ENCODE results near the gene KCNF1. TPM values are rescaled to one million over a fixed set of nuclear protein-coding genes. Genes with fewer than 3 reads are reported as not detected.

KCNF1 gene
- total RNA-seq, 1 experiment from 2014 or later, result 3.2 TPM

DNA sequence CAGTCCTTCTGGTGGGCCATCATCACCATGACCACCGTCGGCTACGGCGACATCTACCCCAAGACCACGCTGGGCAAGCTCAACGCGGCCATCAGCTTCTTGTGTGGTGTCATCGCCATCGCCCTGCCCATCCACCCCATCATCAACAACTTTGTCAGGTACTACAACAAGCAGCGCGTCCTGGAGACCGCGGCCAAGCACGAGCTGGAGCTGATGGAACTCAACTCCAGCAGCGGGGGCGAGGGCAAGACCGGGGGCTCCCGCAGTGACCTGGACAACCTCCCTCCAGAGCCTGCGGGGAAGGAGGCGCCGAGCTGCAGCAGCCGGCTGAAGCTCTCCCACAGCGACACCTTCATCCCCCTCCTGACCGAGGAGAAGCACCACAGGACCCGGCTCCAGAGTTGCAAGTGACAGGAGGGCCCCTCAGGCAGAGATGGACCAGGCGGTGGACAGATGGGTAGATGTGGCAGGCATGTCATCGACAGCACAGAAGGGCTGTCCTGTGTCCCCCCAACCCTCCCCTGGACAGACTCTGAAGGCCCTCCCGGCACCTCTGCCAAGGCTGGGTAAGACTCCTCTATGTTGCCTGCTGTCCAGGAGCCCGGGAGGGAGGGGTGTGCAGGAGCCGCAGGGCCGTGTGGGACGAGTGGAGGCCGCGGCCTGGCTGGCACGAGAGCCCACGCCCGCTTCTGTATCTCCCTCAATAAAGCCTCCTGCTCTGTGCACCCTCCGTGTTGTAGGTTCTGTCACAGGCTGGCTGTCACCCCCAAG, 2.0 kb downstream of the KCNF1 start:
- no peak overlapping the region for H3T11ph ChIP-seq (ENCODE audit: low read length)
- peaks cover 14% of the 10 kb centered on the region; the same call in 1 of the 2 replicates for H3K27me3 ChIP-seq (ENCODE audit: insufficient read depth, low read length)
- H4K5ac ChIP-seq (ENCODE audit: insufficient read length, low read depth, low read length), result no peak overlapping the region
- no peak overlapping the region for H2AFZ ChIP-seq (ENCODE audit: low read length)
- no peak overlapping the region for H3K56ac ChIP-seq (ENCODE audit: insufficient read length, low read depth, low read length)
- H2BK5ac ChIP-seq (ENCODE audit: insufficient read length, low read length), result no peak overlapping the region
- H3K79me1 ChIP-seq (ENCODE audit: insufficient read depth, low read depth, low read length, poor library complexity, severe bottlenecking), result no peaks in the 10 kb centered on the region
- H3K4me2 ChIP-seq (ENCODE audit: insufficient read depth, insufficient read length, low read length), result no peak overlapping the region
- Mint-ChIP-seq H3K27me3 (ENCODE audit: low read depth) (peaks cover 48% of the 10 kb centered on the region), H3K36me3 (ENCODE audit: insufficient read depth in 1 of 3, low read depth in 3 of 3) (peaks cover 0 to 9% (median 2%) of the 10 kb centered on the region in 3 experiments; a peak in 4 of 7 replicates), H3K27ac (no peak overlapping the region), H3K9me3 (peaks cover 2 to 8% of the 10 kb centered on the region in 2 experiments; a peak in 4 of 5 replicates), H3K4me1 (peaks cover 29 to 56% of the 10 kb centered on the region in 2 experiments), H3K4me3 (peak overlapping the region; percentile 61 to 82; a peak in 3 of 5 replicates)
- no peak overlapping the region for H3K4ac ChIP-seq (ENCODE audit: low read depth, low read length)
- no peaks in the 10 kb centered on the region for H3K23me2 ChIP-seq (ENCODE audit: insufficient read length, low read depth, low read length, poor library complexity, severe bottlenecking)
- H3K9ac ChIP-seq (ENCODE audit: extremely low read depth, insufficient read length, low read length), result no peak overlapping the region
- no peak overlapping the region for H3K23ac ChIP-seq (ENCODE audit: insufficient read length, low read depth, low read length)
- no peak overlapping the region for H2BK20ac ChIP-seq (ENCODE audit: low read depth, low read length, poor library complexity, severe bottlenecking)
- no peak overlapping the region for H2BK15ac ChIP-seq (ENCODE audit: low read depth, low read length)
- H3K79me2 ChIP-seq (ENCODE audit: insufficient read depth, low read length), result no peaks in the 10 kb centered on the region
- H3K14ac ChIP-seq (ENCODE audit: insufficient read depth, low read length), result no peak overlapping the region
- WGBS (ENCODE audit: extremely low coverage, insufficient read length, low lambda C conversion rate), result no CpG with 5 or more reads among the region's 38 CpGs
- DNase-seq, result peak; percentile 29
- TF ChIP-seq, protein P1, sequence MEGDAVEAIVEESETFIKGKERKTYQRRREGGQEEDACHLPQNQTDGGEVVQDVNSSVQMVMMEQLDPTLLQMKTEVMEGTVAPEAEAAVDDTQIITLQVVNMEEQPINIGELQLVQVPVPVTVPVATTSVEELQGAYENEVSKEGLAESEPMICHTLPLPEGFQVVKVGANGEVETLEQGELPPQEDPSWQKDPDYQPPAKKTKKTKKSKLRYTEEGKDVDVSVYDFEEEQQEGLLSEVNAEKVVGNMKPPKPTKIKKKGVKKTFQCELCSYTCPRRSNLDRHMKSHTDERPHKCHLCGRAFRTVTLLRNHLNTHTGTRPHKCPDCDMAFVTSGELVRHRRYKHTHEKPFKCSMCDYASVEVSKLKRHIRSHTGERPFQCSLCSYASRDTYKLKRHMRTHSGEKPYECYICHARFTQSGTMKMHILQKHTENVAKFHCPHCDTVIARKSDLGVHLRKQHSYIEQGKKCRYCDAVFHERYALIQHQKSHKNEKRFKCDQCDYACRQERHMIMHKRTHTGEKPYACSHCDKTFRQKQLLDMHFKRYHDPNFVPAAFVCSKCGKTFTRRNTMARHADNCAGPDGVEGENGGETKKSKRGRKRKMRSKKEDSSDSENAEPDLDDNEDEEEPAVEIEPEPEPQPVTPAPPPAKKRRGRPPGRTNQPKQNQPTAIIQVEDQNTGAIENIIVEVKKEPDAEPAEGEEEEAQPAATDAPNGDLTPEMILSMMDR (conservative IDR thresholded peaks at IDR 0.05), result no peak
- H3K9me3 ChIP-seq (ENCODE audit: control insufficient read depth, low read depth, low read length), result no peaks in the 10 kb centered on the region
- H3K18ac ChIP-seq (ENCODE audit: insufficient read length, low read depth, low read length), result no peak overlapping the region
- no peak overlapping the region for H3K27ac ChIP-seq (ENCODE audit: insufficient read length, low read depth, low read length)
- no peak overlapping the region for H4K8ac ChIP-seq (replicated peaks; ENCODE audit: insufficient read length, low read depth, low read length)
- no peaks in the 10 kb centered on the region for H4K20me1 ChIP-seq (ENCODE audit: control insufficient read depth, insufficient read depth, insufficient read length)
- H2AK5ac ChIP-seq (ENCODE audit: insufficient read length, low read length), result no peak overlapping the region
- H3K4me1 ChIP-seq (ENCODE audit: insufficient read depth, low read length), result no peaks in the 10 kb centered on the region; the same call in 1 of the 2 replicates
- no peak overlapping the region for H4K91ac ChIP-seq (ENCODE audit: insufficient read length, low read depth, low read length)
- H2BK120ac ChIP-seq (ENCODE audit: low read depth, low read length, poor library complexity, severe bottlenecking), result no peak overlapping the region
- no peak overlapping the region for H2BK12ac ChIP-seq (ENCODE audit: insufficient read length, low read depth, low read length)

Measured in H9 (cell line).